ENCODE data around the gene HMGN3. TPM values are rescaled to one million over a fixed set of nuclear protein-coding genes. Genes with fewer than 3 reads are reported as not detected.

Gene HMGN3
- total and polyA plus RNA-seq, 2 donors (not counting 3 experiments of a cell fraction or from before 2014, with no cell fraction given), result 40.1 to 75.1 TPM

DNA sequence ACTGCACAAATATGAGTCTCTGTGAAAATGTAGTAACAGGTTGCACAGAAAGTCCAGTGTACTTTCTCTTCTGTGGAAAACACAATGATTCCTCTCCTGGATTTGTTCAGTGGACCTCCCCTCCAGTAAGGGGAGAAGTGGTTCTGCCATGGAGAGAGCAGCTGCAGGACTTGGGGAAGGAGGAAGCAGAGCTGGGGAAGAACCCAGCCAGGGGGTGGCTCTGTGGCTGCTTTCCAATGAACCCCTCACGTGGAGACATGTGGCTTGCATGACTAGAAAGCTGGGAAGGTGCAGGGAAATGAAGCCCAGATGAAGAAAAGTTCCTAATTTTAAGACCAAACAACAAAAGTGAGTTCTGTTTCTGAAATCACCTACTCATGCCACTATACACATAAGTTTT, 31.9 kb downstream of the HMGN3 start:
- H3K9me1 ChIP-seq (replicated peaks; ENCODE audit: control insufficient read depth, extremely low read depth, insufficient read depth, low read length), result no peaks in the 10 kb centered on the region
- H3K9ac ChIP-seq (replicated peaks; ENCODE audit: extremely low read depth, insufficient read depth, low read length), result no peak overlapping the region
- H3K4me1 ChIP-seq (ENCODE audit: control insufficient read depth, extremely low read depth, insufficient read depth, low read length), result no peaks in the 10 kb centered on the region
- no peaks in the 10 kb centered on the region for H3K9me3 ChIP-seq (replicated peaks; ENCODE audit: control insufficient read depth, insufficient read depth, low read length)
- ChIA-PET POLR2A (no interaction called here), CTCF (interaction anchor here (1.5 kb wide), 1 partner anchor 13 kb away, joined by 5 read pairs; no protein-coding TSS in a partner anchor)
- no peak overlapping the region for H3K27ac ChIP-seq (ENCODE audit: insufficient read depth, low read depth, low read length)
- H3K4me2 ChIP-seq (ENCODE audit: insufficient read depth, low read length), result no peak overlapping the region
- dilution Hi-C loops (cut with MboI; ENCODE audit: extremely low pct_ligation_motif_present, low sequenced_read_pairs), result no loop called here
- BruUV-seq (replicated peaks), result no TSS peak
- no peaks in the 10 kb centered on the region for H4K20me1 ChIP-seq (replicated peaks; ENCODE audit: control insufficient read depth, extremely low read depth, insufficient read depth, low read length)
- H3K4me3 ChIP-seq (replicated peaks in 1 of 3; ENCODE audit: insufficient read depth in 1 of 3, low read depth in 1 of 3, low read length in 3 of 3), result no peak overlapping the region
- no peaks in the 10 kb centered on the region for H3K27me3 ChIP-seq (ENCODE audit: control insufficient read depth in 2 of 2, insufficient read depth in 2 of 2, low read length in 2 of 2)
- no peak overlapping the region for H2AFZ ChIP-seq (ENCODE audit: low read depth, low read length)
- intact Hi-C loops (cut with micrococcal nuclease), result no loop called here
- DNase-seq (ENCODE audit: low read depth, low spot score), result no peak
- H3K79me2 ChIP-seq (ENCODE audit: control insufficient read depth, insufficient read depth, low read length), result no peaks in the 10 kb centered on the region
- no peaks in the 10 kb centered on the region for H3K36me3 ChIP-seq (ENCODE audit: control insufficient read depth in 2 of 2, extremely low read depth in 1 of 2, insufficient read depth in 2 of 2, low read length in 2 of 2)
- no peak for TF ChIP-seq POLR2AphosphoS5 (IDR thresholded peaks at IDR 0.05; ENCODE audit: insufficient read depth, low read depth, low read length)
- FAIRE-seq, result no peak

DNA sequence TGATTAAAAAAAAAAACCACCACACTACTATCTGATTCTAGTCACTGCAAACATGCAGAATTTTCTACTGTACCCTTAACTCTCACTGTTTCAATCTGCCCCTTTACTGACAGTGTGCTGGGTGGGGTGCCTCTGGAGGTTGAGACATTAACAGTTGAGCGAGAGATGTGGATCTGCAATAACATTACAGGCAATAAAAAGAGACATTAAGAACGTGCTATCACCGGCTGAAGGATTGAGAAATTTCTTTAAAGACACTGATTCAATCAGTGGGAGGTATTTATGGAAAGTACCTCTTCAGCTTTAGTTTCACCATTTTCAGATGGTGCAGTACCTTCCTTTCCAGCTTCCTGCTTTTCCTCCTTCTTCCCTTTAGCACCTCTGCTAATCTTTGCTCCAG, 32.5 kb downstream of the HMGN3 start:
- Histone ChIP-seq H3K9me3 (replicated peaks; ENCODE audit: control insufficient read depth, insufficient read depth, low read length) (no peaks in the 10 kb centered on the region), H2AFZ (ENCODE audit: low read depth, low read length) (no peak overlapping the region), H3K9me1 (replicated peaks; ENCODE audit: control insufficient read depth, extremely low read depth, insufficient read depth, low read length) (no peaks in the 10 kb centered on the region), H3K36me3 (ENCODE audit: control insufficient read depth in 2 of 2, extremely low read depth in 1 of 2, insufficient read depth in 2 of 2, low read length in 2 of 2) (no peaks in the 10 kb centered on the region), H3K4me2 (ENCODE audit: insufficient read depth, low read length) (no peak overlapping the region), H3K4me3 (replicated peaks in 1 of 3; ENCODE audit: insufficient read depth in 1 of 3, low read depth in 1 of 3, low read length in 3 of 3) (no peak overlapping the region), H4K20me1 (replicated peaks; ENCODE audit: control insufficient read depth, extremely low read depth, insufficient read depth, low read length) (no peaks in the 10 kb centered on the region), H3K79me2 (ENCODE audit: control insufficient read depth, insufficient read depth, low read length) (no peaks in the 10 kb centered on the region), H3K4me1 (ENCODE audit: control insufficient read depth, extremely low read depth, insufficient read depth, low read length) (no peaks in the 10 kb centered on the region), H3K9ac (replicated peaks; ENCODE audit: extremely low read depth, insufficient read depth, low read length) (no peak overlapping the region), H3K27ac (ENCODE audit: insufficient read depth, low read depth, low read length) (no peak overlapping the region), H3K27me3 (ENCODE audit: control insufficient read depth in 2 of 2, insufficient read depth in 2 of 2, low read length in 2 of 2) (no peaks in the 10 kb centered on the region)
- ChIA-PET POLR2A (interaction anchor here (0.7 kb wide), 1 partner anchor 172 kb away, joined by 3 read pairs; no protein-coding TSS in a partner anchor), CTCF (interaction anchor here (1.5 kb wide), 1 partner anchor 13 kb away, joined by 5 read pairs; no protein-coding TSS in a partner anchor)
- no TSS peak for BruUV-seq (replicated peaks)
- FAIRE-seq (no peak), DNase-seq (ENCODE audit: low read depth, low spot score) (no peak)
- TF ChIP-seq, protein P1, sequence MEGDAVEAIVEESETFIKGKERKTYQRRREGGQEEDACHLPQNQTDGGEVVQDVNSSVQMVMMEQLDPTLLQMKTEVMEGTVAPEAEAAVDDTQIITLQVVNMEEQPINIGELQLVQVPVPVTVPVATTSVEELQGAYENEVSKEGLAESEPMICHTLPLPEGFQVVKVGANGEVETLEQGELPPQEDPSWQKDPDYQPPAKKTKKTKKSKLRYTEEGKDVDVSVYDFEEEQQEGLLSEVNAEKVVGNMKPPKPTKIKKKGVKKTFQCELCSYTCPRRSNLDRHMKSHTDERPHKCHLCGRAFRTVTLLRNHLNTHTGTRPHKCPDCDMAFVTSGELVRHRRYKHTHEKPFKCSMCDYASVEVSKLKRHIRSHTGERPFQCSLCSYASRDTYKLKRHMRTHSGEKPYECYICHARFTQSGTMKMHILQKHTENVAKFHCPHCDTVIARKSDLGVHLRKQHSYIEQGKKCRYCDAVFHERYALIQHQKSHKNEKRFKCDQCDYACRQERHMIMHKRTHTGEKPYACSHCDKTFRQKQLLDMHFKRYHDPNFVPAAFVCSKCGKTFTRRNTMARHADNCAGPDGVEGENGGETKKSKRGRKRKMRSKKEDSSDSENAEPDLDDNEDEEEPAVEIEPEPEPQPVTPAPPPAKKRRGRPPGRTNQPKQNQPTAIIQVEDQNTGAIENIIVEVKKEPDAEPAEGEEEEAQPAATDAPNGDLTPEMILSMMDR (IDR thresholded peaks at IDR 0.05; ENCODE audit: extremely low read depth in 1 of 2, insufficient read depth in 1 of 2, low read depth in 1 of 2, low read length in 2 of 2), result no peak
- dilution Hi-C loops (cut with MboI; ENCODE audit: extremely low pct_ligation_motif_present, low sequenced_read_pairs), result no loop called here
- intact Hi-C loops (cut with micrococcal nuclease), result no loop called here
